ENCODE results near the gene CXCR2. TPM values are rescaled to one million over a fixed set of nuclear protein-coding genes. Genes with fewer than 3 reads are reported as not detected.

CXCR2 gene
- total RNA-seq, 1 experiment from 2014 or later: not detected

DNA sequence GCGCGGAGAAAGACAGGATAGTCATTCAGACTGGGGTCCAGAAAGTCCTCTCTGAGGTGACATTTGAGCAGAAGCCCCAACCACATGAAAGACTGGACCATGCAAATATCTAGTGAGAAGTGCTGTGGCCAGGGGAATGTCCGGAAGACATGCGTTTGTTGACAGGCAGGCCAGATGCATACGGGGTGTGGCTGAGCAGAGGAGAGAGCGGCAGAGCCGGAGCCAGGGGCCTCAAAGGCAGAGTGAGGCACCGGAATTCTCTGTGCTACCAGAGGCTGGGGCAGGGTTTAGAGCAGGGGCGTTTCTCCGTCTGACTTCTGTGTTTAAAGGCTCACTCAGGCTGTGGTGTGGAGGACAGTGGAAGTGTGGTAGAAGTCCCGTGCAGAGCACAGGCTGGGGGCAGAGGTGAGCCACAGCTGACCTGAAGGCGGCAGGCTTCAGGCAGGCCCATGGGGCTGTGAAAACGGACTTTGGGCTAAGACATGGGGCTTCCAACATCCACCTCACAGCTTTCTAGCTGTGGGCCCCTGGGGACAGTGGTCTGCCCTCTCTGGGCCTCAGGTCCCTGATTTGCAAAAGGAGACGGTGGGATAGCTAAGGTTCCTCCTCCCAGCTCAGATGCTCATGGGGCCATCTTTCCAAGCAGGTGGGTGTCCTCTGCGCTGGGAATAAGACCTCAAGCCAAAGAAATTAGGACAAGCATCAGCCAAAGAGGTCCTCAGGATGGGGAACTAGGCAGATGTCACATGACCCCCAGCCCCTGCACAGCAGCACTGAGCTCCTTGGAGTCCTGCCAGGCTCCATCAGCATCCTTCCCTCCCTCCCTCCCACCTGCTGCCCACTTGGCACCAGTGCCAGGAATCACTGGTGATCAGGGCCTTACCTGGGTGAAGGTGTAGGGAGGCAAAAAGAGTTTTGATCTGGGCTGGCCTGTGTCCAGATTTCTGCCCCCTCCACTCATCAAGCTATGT is 45.6 kb upstream of the CXCR2 start:
- no peaks in the 10 kb centered on the region for H4K20me1 ChIP-seq (ENCODE audit: low read length)
- no peaks in the 10 kb centered on the region for H3K36me3 ChIP-seq (ENCODE audit: low read depth, low read length)
- TF ChIP-seq CTCF (conservative IDR thresholded peaks at IDR 0.05; ENCODE audit: low read depth, low read length) (no peak), EZH2 (IDR thresholded peaks at IDR 0.05; ENCODE audit: low read length, unreplicated experiment) (no peak), EZH2phosphoT487 (IDR thresholded peaks at IDR 0.05; ENCODE audit: borderline replicate concordance, low read length) (no peak)
- H3K4me3 ChIP-seq (ENCODE audit: low read length): no peak overlapping the region
- DNase-seq (no peak), ATAC-seq (no peak)
- no peak overlapping the region for H3K9ac ChIP-seq (ENCODE audit: low read length)
- POLR2A ChIA-PET (ENCODE audit: unreplicated experiment): no interaction called here
- H3F3A ChIP-seq (ENCODE audit: low read length, unreplicated experiment): no peaks in the 10 kb centered on the region
- intact Hi-C loops (cut with micrococcal nuclease): no loop called here
- H3K27me3 ChIP-seq (ENCODE audit: low read length): 0 out of 2 replicates have a peak, but pooled peaks cover 5% of the 10 kb centered on the region
- H3K27ac ChIP-seq (ENCODE audit: low read length): no peak overlapping the region
- H3K9me3 ChIP-seq (ENCODE audit: low read length): no peaks in the 10 kb centered on the region
- H2AFZ ChIP-seq (ENCODE audit: low read length): no peak overlapping the region
- BruUV-seq (replicated peaks): no TSS peak
- H3K4me1 ChIP-seq (ENCODE audit: insufficient read depth, low read length): no peaks in the 10 kb centered on the region
- no peaks in the 10 kb centered on the region for H3K79me2 ChIP-seq (ENCODE audit: low read length)
- H3K4me2 ChIP-seq (ENCODE audit: low read length): no peak overlapping the region
- no peaks in the 10 kb centered on the region for H3K9me2 ChIP-seq (replicated peaks; ENCODE audit: low read length)
- CTCF ChIA-PET: no interaction called here

DNA sequence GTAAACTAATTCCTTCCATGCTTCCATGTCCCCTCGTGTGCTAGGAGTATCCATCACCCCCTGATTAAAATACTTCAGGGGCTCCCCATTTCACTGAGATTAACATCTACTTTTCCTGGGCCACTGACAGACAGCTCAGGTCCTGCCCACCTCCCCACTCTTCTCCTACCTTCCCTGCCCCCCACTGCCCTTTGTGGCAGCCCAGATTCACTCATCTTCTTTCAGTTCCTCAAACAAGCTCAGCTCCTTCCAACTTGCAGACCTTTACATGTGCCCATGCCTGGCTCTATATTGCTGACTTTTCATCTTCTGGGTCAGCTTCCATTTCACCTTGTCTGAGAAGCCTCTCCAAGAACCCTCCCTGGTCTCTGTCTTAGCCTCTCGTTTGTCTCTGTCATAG is 44.8 kb upstream of the CXCR2 start:
- Histone ChIP-seq H3K9ac (ENCODE audit: low read length) (no peak overlapping the region), H3K27me3 (ENCODE audit: low read length) (0 out of 2 replicates have a peak, but pooled peaks cover 5% of the 10 kb centered on the region), H2AFZ (ENCODE audit: low read length) (no peak overlapping the region), H3K4me3 (ENCODE audit: low read length) (no peak overlapping the region), H3K9me3 (ENCODE audit: low read length) (no peaks in the 10 kb centered on the region), H3K9me2 (replicated peaks; ENCODE audit: low read length) (no peaks in the 10 kb centered on the region), H3K27ac (ENCODE audit: low read length) (no peak overlapping the region), H3K4me2 (ENCODE audit: low read length) (no peak overlapping the region), H3K79me2 (ENCODE audit: low read length) (no peaks in the 10 kb centered on the region), H3K4me1 (ENCODE audit: insufficient read depth, low read length) (no peaks in the 10 kb centered on the region), H3F3A (ENCODE audit: low read length, unreplicated experiment) (no peaks in the 10 kb centered on the region), H4K20me1 (ENCODE audit: low read length) (no peaks in the 10 kb centered on the region), H3K36me3 (ENCODE audit: low read depth, low read length) (no peaks in the 10 kb centered on the region)
- ATAC-seq (no peak), DNase-seq (no peak)
- intact Hi-C loops (cut with micrococcal nuclease): no loop called here
- ChIA-PET CTCF (no interaction called here), POLR2A (ENCODE audit: unreplicated experiment) (no interaction called here)
- no TSS peak for BruUV-seq (replicated peaks)
- no peak for TF ChIP-seq EZH2phosphoT487 (IDR thresholded peaks at IDR 0.05; ENCODE audit: borderline replicate concordance, low read length)
- TF ChIP-seq CTCF (conservative IDR thresholded peaks at IDR 0.05; ENCODE audit: low read depth, low read length): no peak
- no peak for TF ChIP-seq EZH2 (IDR thresholded peaks at IDR 0.05; ENCODE audit: low read length, unreplicated experiment)

DNA sequence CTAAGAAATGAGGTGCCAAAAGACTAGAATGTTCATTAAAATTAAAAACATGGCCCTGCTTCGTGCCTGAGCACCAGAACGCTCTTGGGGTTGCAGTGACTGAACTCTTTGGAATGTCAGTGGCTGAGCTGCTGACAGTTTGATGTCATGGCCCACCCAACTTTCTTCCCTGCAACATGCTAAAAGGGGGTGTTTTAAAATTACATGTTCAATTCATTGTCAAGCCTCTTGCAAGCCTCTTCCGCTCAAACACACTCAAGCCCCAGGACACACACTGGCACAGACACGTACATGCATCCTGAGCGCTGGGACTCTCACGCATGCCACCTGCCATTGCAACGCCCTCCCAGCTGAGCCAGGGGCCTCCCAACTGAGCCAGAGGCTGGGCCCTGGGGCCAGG is 44.1 kb upstream of the CXCR2 start:
- Histone ChIP-seq H3K36me3 (ENCODE audit: low read depth, low read length) (no peaks in the 10 kb centered on the region), H3K79me2 (ENCODE audit: low read length) (no peaks in the 10 kb centered on the region), H3K4me1 (ENCODE audit: insufficient read depth, low read length) (no peaks in the 10 kb centered on the region), H3K27me3 (ENCODE audit: low read length) (peaks cover 4% of the 10 kb centered on the region; the same call in 1 of the 2 replicates), H3K9me2 (replicated peaks; ENCODE audit: low read length) (no peaks in the 10 kb centered on the region), H3K4me3 (ENCODE audit: low read length) (no peak overlapping the region), H3K4me2 (ENCODE audit: low read length) (no peak overlapping the region), H3K9ac (ENCODE audit: low read length) (no peak overlapping the region), H3K9me3 (ENCODE audit: low read length) (peaks cover 4% of the 10 kb centered on the region), H2AFZ (ENCODE audit: low read length) (no peak overlapping the region), H4K20me1 (ENCODE audit: low read length) (no peaks in the 10 kb centered on the region), H3K27ac (ENCODE audit: low read length) (no peak overlapping the region), H3F3A (ENCODE audit: low read length, unreplicated experiment) (no peaks in the 10 kb centered on the region)
- DNase-seq (no peak), ATAC-seq (no peak)
- no peak for TF ChIP-seq EZH2 (IDR thresholded peaks at IDR 0.05; ENCODE audit: low read length, unreplicated experiment)
- no peak for TF ChIP-seq CTCF (conservative IDR thresholded peaks at IDR 0.05; ENCODE audit: low read depth, low read length)
- BruUV-seq (replicated peaks): no TSS peak
- ChIA-PET POLR2A (ENCODE audit: unreplicated experiment) (no interaction called here), CTCF (no interaction called here)
- intact Hi-C loops (cut with micrococcal nuclease): no loop called here

Measured in PC-3 (cell line).